ENCODE data around the gene SERPINI1.

DNA sequence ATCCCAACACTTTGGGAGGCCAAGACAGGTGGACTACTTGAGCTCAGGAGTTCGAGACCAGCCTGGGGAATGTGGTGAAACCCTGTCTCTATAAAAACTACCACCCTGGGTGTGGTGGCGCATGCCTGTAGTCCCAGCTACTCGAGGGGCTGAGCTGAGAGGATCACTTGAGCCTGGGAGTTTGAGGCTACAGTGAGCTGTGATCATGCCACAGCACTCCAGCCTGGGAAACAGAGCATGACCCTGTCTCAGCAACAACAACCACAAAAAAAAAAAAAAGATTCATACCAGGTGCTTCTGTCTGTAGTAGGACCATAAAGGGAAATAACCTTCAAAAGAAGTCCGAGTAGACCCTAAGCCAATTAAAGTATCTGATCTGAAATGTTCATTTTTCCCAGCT, 94.5 kb downstream of the SERPINI1 start:
- no peak for TF ChIP-seq POLR2AphosphoS5 (IDR thresholded peaks at IDR 0.05)
- TF ChIP-seq, protein P1, sequence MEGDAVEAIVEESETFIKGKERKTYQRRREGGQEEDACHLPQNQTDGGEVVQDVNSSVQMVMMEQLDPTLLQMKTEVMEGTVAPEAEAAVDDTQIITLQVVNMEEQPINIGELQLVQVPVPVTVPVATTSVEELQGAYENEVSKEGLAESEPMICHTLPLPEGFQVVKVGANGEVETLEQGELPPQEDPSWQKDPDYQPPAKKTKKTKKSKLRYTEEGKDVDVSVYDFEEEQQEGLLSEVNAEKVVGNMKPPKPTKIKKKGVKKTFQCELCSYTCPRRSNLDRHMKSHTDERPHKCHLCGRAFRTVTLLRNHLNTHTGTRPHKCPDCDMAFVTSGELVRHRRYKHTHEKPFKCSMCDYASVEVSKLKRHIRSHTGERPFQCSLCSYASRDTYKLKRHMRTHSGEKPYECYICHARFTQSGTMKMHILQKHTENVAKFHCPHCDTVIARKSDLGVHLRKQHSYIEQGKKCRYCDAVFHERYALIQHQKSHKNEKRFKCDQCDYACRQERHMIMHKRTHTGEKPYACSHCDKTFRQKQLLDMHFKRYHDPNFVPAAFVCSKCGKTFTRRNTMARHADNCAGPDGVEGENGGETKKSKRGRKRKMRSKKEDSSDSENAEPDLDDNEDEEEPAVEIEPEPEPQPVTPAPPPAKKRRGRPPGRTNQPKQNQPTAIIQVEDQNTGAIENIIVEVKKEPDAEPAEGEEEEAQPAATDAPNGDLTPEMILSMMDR (IDR thresholded peaks at IDR 0.05): no peak
- TF ChIP-seq POLR2A (IDR thresholded peaks at IDR 0.05): no peak
